IMR-90 (cell line): ENCODE measurements around the gene DENND1A.

ENCODE experiments used
- BHLHE40 ChIP-seq: fragments of 150-350 bp; IDR thresholded peaks from 2 replicates; pipeline ENCODE4 v1.6.1; 2016; ENCODE audit warnings: mild to moderate bottlenecking, low read depth, low read length
- CEBPB ChIP-seq: IDR thresholded peaks from 2 replicates; pipeline ENCODE4 v1.6.1; 2012; ENCODE audit warnings: low read depth, low read length, improper control_type of control experiment
- CHD1 ChIP-seq: IDR thresholded peaks from 2 replicates; pipeline ENCODE4 v1.6.1; 2012; ENCODE audit warnings: low read depth, low read length, improper control_type of control experiment
- MAFK ChIP-seq: IDR thresholded peaks from 2 replicates; pipeline ENCODE4 v1.6.1; 2012; ENCODE audit warnings: low read depth, low read length, improper control_type of control experiment
- MAZ ChIP-seq: IDR thresholded peaks from 2 replicates; pipeline ENCODE4 v1.6.1; 2012; ENCODE audit warnings: low read depth, mild to moderate bottlenecking, low read length, improper control_type of control experiment, moderate library complexity, borderline replicate concordance
- MXI1 ChIP-seq: IDR thresholded peaks from 2 replicates; pipeline ENCODE4 v1.6.1; 2012; ENCODE audit warnings: low read depth, mild to moderate bottlenecking, low read length, moderate library complexity, borderline replicate concordance
- POLR2A ChIP-seq: IDR thresholded peaks from 2 replicates; pipeline ENCODE4 v1.6.1; 2012; ENCODE audit warnings: mild to moderate bottlenecking, low read depth, low read length
- RAD21 ChIP-seq: IDR thresholded peaks from 2 replicates; pipeline ENCODE4 v1.6.1; 2012; ENCODE audit warnings: low read length, improper control_type of control experiment
- RCOR1 ChIP-seq: IDR thresholded peaks from 2 replicates; pipeline ENCODE4 v1.6.1; 2012; ENCODE audit warnings: mild to moderate bottlenecking, low read length, improper control_type of control experiment; ENCODE audit not compliant: insufficient replicate concordance
- RFX5 ChIP-seq: IDR thresholded peaks from 2 replicates; pipeline ENCODE4 v1.8.0; 2012; ENCODE audit warnings: low read depth, mild to moderate bottlenecking, low read length, moderate library complexity
- SMC3 ChIP-seq: fragments of 150-350 bp; IDR thresholded peaks from 2 replicates; pipeline ENCODE4 v1.6.1; 2016; ENCODE audit warnings: low read depth, mild to moderate bottlenecking, antibody characterized with exemption, low read length, moderate library complexity
- USF2 ChIP-seq: fragments of 150-350 bp; IDR thresholded peaks from 2 replicates; pipeline ENCODE4 v1.6.1; 2017; ENCODE audit warnings: mild to moderate bottlenecking, antibody characterized with exemption, low read length, low read depth
- TF ChIP-seq, protein P1 (sequence below): conservative IDR thresholded peaks from 2 replicates; pipeline ENCODE4 v1.5.1; 2012; ENCODE audit warnings: mild to moderate bottlenecking, low read depth, low read length, improper control_type of control experiment
- TF ChIP-seq, protein P2 (sequence below): fragments of 150-350 bp; IDR thresholded peaks from 2 replicates; pipeline ENCODE4 v1.6.1; 2016; ENCODE audit warnings: low read depth, mild to moderate bottlenecking, low read length, moderate library complexity, borderline replicate concordance

- TF ChIP-seq POLR2A (no peak), CEBPB (no peak), CHD1 (no peak), USF2 (no peak), MXI1 (no peak), BHLHE40 (no peak), RAD21 (no peak), RFX5 (no peak), MAFK (no peak), MAZ (no peak), SMC3 (no peak), RCOR1 (no peak)
- TF ChIP-seq, protein P1, sequence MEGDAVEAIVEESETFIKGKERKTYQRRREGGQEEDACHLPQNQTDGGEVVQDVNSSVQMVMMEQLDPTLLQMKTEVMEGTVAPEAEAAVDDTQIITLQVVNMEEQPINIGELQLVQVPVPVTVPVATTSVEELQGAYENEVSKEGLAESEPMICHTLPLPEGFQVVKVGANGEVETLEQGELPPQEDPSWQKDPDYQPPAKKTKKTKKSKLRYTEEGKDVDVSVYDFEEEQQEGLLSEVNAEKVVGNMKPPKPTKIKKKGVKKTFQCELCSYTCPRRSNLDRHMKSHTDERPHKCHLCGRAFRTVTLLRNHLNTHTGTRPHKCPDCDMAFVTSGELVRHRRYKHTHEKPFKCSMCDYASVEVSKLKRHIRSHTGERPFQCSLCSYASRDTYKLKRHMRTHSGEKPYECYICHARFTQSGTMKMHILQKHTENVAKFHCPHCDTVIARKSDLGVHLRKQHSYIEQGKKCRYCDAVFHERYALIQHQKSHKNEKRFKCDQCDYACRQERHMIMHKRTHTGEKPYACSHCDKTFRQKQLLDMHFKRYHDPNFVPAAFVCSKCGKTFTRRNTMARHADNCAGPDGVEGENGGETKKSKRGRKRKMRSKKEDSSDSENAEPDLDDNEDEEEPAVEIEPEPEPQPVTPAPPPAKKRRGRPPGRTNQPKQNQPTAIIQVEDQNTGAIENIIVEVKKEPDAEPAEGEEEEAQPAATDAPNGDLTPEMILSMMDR, result no peak
- TF ChIP-seq, protein P2, sequence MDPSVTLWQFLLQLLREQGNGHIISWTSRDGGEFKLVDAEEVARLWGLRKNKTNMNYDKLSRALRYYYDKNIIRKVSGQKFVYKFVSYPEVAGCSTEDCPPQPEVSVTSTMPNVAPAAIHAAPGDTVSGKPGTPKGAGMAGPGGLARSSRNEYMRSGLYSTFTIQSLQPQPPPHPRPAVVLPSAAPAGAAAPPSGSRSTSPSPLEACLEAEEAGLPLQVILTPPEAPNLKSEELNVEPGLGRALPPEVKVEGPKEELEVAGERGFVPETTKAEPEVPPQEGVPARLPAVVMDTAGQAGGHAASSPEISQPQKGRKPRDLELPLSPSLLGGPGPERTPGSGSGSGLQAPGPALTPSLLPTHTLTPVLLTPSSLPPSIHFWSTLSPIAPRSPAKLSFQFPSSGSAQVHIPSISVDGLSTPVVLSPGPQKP, result no peak
These were observed 312.6 kb downstream of the DENND1A start for GRCh38 chr9:123617286-123617685.
